ENCODE data around the gene SURF6.
"Not testable (repeated sequence)": the region's sequence is repeated elsewhere in the genome, so short reads cannot be mapped to it uniquely, and the experiment has no call there.

Gene SURF6

GRCh38 chr9:133322701-133323100, 13.3 kb downstream of the SURF6 start:
- DNase-seq, result no peak

DNA sequence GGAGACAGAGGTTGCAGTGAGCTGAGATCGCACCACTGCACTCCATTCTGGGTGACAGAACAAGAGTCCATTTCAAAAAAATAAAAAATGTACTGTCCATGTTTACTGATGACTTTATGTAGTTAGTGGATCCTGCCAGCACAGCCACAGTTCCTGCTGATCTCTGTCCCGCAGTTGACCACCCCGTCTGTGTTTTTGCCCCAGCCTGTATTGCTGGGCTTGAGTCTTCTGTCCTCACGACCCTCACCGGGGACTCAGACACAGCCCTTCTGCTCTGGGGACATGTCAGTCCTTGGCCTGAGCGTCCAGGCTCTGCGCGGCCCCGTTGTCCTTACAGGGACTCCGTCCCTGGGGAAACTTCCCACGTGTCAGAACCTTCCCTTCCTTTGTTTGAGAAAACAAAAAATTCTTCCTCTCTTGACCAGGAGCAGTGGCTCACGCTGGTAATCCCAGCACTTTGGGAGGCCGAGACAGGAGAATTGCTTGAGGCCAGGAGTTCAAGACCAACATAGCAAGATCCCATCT, 14.5 kb downstream of the SURF6 start:
- DNase-seq, result no peak

DNA sequence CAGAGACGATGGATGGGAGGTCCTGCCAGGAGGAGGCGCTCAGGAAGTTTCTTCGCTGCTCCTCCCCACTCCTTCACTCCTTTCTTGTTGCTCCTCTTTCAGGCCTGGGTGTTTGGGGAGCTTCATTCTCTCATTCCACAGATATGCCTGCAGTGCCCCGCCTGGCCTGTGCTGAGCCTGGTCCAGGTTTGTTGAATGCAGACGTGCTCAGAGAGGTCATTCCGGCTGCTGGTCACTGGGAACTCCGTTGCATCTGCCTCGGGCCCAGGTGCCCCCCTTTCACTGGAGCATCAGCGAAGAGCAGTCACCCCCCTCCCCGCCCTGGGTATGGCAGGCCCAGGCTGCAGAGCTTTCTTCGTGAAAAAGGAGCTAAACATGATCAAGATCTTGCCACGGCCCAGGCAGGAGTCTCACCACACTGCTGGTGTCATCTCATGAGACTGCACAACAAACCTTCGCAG, 15.5 kb downstream of the SURF6 start:
- DNase-seq, result no peak

- not testable (repeated sequence) for DNase-seq
Observed at GRCh38 chr9:133317551-133317950, 18.4 kb downstream of the SURF6 start.

DNA sequence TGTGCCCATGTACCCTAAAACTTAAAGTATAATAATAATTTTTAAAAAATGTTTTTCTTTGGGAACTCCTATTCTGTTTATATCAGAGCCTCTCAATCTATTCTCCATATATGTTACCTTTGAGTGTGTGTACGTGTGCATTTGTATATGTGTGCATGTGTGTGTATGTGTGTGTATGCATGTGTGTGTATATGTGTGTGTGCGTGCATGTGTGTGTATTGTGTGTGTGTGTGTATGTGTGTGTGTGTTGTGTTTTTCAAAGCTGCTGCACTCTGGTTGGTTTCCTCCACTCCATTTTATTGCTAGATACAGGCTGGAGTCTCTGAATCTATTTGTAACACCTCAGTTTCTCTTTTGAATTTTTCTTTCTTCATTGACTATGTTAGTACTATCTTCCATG, 20.0 kb downstream of the SURF6 start:
- no peak for DNase-seq

DNA sequence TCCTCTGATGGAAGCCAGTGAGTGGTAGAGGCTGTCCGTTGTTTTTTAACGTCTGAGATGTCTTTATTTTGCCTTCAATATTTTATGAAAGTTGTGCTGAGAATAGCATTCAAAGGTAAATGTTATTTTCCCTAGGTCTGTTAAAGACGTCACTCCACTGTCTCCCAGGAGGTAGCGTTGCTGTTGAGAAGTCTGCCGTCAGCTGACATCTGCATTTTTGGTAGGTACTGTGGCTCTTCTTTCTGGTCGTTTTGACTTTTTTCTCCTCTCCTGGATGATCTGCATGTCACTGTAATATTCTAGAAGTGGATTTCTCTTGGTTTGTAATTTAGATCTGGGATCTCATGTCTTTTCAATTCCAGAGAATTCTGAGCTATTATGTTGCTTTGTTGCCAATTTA, 26.4 kb downstream of the SURF6 start:
- no peak for DNase-seq

- no peak for DNase-seq
Observed at GRCh38 chr9:133307301-133307700, 28.7 kb downstream of the SURF6 start.

DNA sequence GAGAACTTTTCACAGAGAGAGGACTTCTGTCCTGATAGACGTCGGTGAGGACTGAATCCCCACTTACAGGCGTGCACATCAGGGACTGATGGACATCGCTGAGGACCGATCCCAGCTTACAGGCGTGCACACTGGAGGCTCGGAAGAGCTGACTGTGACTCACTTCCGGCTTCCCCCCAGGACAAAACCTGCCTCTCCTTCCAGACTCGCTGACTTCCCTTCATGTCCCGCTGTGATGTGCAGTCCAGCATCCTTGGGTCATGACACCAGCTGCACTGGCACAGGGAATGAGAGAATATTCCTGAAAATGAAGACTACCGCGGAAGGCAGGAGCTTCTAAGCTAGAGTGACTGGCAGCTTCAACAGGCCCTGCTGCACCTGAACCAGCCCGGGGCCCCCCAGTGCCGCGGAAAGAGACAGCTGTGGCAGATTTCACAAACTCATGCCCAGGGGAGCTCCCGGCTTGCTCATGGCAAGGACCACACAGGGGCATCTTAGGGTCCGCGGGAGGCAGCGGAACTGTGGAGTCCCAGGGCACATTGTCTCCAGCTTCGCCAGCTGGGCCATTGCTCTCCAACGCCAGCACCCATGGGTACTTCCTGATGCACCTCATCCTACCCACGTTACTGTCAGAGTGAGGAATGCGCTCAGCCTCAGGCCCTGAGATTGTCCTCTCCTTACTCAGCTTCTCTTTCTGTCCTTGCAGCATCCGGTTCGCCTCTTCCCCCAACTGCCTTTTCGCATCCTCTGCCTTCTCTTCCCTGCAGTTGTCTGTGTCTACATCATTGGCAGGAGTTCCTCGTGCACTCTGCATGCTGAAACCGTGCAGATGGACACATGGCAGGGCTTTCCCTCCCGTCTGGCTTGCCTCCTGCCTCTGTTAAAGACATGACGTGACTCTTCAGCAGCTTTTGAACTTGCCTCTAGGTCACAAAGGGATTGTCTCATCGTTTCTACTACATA, 29.5 kb downstream of the SURF6 start:
- no peak for DNase-seq

GRCh38 chr9:133305731-133306130, 30.3 kb downstream of the SURF6 start:
- no peak for DNase-seq

- no peak for DNase-seq
Observed at GRCh38 chr9:133304477-133305377, 31.3 kb downstream of the SURF6 start.

GRCh38 chr9:133304158-133304470, 31.9 kb downstream of the SURF6 start:
- DNase-seq, result no peak

DNA sequence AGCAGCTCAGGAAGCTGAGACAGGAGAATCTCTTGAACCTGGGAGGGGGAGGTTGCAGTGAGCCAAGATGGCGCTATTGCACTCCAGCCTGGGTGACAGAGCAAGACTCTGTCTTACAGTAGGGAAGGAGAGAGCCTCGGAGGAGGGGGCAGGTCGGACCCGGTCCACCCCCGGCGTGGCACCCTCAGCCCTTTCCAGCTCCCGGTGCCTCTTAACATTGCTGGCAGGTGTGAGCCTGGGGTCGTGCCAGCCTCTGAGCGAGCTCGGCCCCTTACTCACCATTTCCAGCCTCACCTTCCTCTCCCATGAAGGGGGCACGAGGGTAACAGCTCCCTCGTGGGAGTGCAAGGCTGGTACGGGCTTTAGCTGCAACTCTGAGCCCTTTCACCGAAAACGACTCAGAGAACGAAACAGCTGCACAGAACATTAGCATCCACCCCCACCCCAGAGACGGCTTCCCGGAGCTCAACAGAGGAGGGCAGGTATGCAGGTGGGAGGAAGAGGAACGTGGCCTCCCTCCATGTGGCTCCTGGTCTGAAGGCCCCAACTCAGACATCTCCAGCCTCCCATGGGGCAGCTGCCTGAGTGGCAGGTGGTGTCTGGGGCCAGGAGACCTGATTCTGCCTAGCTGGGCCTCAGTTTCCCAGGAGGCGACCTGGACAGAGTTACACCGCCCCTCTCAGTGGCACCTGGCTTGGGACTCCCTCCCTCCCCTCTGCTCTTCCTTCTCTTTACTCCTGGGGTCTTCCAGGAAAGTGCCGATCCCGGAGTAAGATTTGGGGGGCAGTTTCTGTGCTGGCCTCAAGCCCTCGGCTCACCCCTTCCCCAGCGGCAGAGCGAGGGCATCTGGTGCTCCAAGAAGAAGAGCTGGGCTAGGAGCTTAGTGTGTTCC, 32.5 kb downstream of the SURF6 start:
- no peak for DNase-seq

DNA sequence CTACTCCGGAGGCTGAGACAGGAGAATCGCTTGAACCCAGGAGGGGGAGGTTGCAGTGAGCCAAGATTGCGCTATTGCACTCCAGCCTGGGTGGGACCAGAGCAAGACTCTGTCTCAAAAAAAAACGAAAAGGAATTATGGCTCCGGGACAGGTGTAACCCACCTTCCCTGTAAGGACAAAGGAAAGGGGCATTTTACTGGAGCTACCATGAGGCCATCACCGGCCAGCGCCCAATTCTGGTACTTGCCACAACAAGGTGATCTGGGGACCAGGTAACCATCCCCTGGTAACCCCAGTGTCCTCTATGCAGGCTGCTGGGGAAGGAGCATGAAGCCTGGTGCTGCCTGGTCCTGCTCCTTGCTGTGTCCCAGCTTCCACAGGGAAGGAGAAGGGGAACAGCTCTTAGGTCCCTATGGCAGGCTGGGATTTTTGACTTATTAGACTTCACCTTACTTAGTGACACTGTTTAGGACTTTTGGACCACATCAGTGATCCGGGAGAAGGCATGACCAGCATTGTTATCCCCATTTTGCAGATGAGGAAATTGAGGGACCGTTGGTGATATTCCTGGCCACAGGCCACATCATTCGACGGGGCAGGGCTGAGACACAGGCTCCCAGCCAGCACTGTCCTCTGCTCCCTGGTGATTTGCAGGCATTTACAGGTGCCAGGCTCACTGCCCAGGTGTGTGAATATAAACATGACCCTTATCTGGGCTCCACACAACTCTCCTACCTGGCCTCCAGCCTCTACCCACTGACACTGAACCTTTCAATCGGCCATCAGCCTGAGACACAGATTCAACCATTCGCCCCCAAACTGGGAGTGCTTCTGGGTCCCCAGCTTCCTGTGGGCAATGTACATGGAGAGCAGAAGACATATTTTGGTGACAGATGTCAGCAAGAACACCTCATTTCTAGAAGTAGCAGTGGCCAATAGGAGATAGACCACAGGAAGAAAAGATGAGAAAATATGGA, 34.4 kb downstream of the SURF6 start:
- DNase-seq, result no peak

DNA sequence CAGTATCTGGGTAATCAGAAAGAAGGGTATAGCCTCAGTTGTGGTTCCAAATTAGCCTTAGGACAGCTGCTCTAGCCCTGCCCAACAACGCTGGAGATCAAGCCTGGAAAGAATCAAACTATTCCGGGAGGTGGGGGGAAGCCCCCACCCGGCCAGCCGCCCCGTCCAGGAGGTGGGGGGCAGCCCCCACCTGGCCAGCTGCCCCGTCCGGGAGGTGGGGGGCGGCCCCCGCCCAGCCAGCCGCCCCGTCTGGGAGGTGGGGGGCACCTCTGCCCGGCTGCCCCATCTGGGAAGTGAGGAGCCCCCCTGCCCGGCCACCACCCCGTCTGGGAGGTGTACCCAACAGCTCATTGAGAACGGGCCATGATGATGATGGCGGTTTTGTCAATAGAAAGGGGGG, 36.0 kb downstream of the SURF6 start:
- not testable (repeated sequence) for DNase-seq

DNA sequence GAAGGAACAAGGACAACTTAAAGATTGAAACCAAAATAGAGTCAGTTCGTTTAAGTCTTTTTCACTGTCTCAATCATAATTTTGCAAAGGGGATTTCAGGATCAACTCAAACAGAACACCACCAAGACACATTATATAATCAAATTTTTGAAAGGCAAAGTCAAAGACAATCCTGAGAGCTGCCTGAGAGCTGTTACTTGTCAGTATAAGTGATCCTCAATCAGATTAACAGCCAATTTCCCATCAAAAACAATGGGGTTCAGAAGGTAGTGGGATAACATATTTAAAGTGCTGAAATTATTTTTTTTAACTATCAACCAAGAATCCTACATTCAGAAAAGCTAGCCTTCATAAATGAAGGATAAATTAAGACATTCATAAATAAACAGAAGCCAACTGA, 41.7 kb downstream of the SURF6 start:
- DNase-seq, result no peak

GRCh38 chr9:133290751-133291302, 45.2 kb downstream of the SURF6 start:
- DNase-seq, result no peak

GRCh38 chr9:133286523-133286922, 49.5 kb downstream of the SURF6 start:
- DNase-seq, result no peak

- DNase-seq, result no peak
Observed at GRCh38 chr9:133285252-133285775, 50.7 kb downstream of the SURF6 start.

DNA sequence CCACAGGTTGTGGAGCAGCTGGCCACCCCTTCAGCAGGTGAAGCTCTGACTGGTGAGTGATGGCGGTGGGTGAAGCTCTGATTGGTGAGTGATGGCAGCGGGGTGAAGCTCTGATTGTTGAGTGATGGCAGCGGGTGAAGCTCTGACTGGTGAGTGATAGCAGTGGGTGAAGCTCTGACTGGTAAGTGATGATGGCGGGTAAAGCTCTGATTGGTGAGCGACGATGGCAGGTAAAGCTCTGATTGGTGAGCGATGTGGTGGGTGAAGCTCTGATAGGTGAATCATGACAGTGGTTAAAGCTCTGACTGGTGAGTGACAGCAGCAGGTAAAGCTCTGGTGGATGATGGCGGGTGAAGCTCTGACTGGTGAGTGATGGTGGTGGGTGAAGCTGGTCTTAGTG, 51.6 kb downstream of the SURF6 start:
- no peak for DNase-seq

DNA sequence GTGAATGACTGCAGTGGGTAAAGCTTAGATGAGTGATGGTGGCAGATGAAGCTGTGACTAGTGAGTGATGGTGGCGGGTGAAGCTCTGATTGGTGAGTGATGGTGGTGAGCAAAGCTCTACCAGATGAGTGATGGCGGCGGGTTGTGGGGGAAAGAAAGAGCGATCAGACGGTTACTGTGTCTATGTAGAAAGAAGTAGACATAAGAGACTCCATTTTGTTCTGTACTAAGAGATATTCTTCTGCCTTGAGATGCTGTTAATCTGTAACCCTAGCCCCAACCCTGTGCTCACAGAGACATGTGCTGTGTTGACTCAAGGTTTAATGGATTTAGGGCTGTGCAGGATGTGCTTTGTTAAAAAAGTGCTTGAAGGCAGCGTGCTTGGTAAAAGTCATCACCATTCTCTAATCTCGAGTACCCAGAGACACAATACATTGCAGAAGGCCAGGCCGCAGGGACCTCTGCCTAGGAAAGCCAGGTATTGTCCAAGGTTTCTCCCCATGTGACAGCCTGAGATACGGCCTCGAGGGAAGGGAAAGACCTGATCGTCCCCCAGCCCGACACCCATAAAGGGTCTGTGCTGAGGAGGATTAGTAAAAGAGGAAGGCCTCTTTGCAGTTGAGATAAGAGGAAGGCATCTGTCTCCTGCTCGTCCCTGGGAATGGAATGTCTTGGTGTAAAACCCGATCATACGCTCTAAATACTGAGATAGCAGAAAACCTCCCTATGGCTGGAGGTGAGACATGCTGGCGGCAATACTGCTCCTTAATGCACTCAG, 52.5 kb downstream of the SURF6 start:
- DNase-seq, result not testable (repeated sequence)
